EH (cell line): ENCODE data around the gene ERCC5.

Experiments used
- DNase-seq: peaks from one replicate; pipeline ENCODE4 v3.0.0-alpha.2; 2015; ENCODE audit warnings: low read depth

Gene ERCC5

GRCh38 chr13:102845630-102846260, at the start of gene ERCC5:
Gene ERCC5, plus strand, starts transcription at chr13:102846032. Its CDS starts 235 bp downstream, at chr13:102846267.
- peak; percentile 97 for DNase-seq

GRCh38 chr13:102798581-102799425, 47.0 kb upstream of the ERCC5 start, which contains the start of the genes BIVM and POGLUT2:
Gene BIVM, plus strand, starts transcription at chr13:102799119. Its CDS starts 8,149 bp downstream, at chr13:102807268.
Gene POGLUT2, minus strand, starts transcription at chr13:102798976. Its CDS starts 306 bp downstream, at chr13:102798670.
- peak; percentile 93 for DNase-seq

GRCh38 chr13:102799426-102800144, 46.2 kb upstream of the ERCC5 start:
- peak; percentile 32 for DNase-seq

GRCh38 chr13:102800145-102801041, 45.4 kb upstream of the ERCC5 start:
- peak; percentile 79 for DNase-seq

GRCh38 chr13:102805680-102806079, 40.2 kb upstream of the ERCC5 start:
- DNase-seq = no peak

- no peak for DNase-seq
These were observed 38.1 kb upstream of the ERCC5 start for GRCh38 chr13:102807699-102808098.

GRCh38 chr13:102812611-102813287, 33.1 kb upstream of the ERCC5 start:
- DNase-seq = peak; percentile 11

- DNase-seq = no peak
These were observed 31.7 kb upstream of the ERCC5 start for GRCh38 chr13:102814025-102814607.

- no peak for DNase-seq
These were observed 31.0 kb upstream of the ERCC5 start for GRCh38 chr13:102814793-102815192.

GRCh38 chr13:102815788-102816187, 30.0 kb upstream of the ERCC5 start:
- no peak for DNase-seq

- DNase-seq = no peak
These were observed 29.1 kb upstream of the ERCC5 start for GRCh38 chr13:102816708-102817107.

GRCh38 chr13:102817241-102817640, 28.6 kb upstream of the ERCC5 start:
- DNase-seq = no peak

GRCh38 chr13:102817907-102818306, 27.9 kb upstream of the ERCC5 start:
- peak; percentile 37 for DNase-seq

GRCh38 chr13:102825400-102825799, 20.4 kb upstream of the ERCC5 start:
- DNase-seq = no peak

GRCh38 chr13:102825921-102826706, 19.7 kb upstream of the ERCC5 start:
- peak; percentile 92 for DNase-seq

GRCh38 chr13:102830646-102831045, 15.2 kb upstream of the ERCC5 start:
- DNase-seq = peak; percentile 8

- no peak for DNase-seq
These were observed 9.4 kb upstream of the ERCC5 start for GRCh38 chr13:102836471-102836870.

- no peak for DNase-seq
These were observed 7.6 kb upstream of the ERCC5 start for GRCh38 chr13:102838273-102838672.

GRCh38 chr13:102838982-102839381, 6.8 kb upstream of the ERCC5 start:
- no peak for DNase-seq

- DNase-seq = peak; percentile 24
These were observed 6.4 kb upstream of the ERCC5 start for GRCh38 chr13:102839462-102839861.
